IPS-18c (cell line): Measurements from ENCODE around the gene FEM1C.
A peak's percentile ranks its signal among the peaks of the same experiment; 100 is the strongest.

ENCODE experiments used
- H3K4me3 ChIP-seq: 2 replicates; pipeline ENCODE4 v1.7.0; 2013; ENCODE audit warnings: low read depth, mild to moderate bottlenecking, low read length, moderate library complexity; ENCODE audit not compliant: insufficient read depth
- H3K9me3 ChIP-seq: one replicate; pipeline ENCODE4 v1.6.1; 2013; ENCODE audit warnings: mild to moderate bottlenecking, low read length, moderate library complexity; ENCODE audit not compliant: control insufficient read depth, insufficient read depth

Gene FEM1C, protein sequence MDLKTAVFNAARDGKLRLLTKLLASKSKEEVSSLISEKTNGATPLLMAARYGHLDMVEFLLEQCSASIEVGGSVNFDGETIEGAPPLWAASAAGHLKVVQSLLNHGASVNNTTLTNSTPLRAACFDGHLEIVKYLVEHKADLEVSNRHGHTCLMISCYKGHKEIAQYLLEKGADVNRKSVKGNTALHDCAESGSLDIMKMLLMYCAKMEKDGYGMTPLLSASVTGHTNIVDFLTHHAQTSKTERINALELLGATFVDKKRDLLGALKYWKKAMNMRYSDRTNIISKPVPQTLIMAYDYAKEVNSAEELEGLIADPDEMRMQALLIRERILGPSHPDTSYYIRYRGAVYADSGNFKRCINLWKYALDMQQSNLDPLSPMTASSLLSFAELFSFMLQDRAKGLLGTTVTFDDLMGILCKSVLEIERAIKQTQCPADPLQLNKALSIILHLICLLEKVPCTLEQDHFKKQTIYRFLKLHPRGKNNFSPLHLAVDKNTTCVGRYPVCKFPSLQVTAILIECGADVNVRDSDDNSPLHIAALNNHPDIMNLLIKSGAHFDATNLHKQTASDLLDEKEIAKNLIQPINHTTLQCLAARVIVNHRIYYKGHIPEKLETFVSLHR

DNA sequence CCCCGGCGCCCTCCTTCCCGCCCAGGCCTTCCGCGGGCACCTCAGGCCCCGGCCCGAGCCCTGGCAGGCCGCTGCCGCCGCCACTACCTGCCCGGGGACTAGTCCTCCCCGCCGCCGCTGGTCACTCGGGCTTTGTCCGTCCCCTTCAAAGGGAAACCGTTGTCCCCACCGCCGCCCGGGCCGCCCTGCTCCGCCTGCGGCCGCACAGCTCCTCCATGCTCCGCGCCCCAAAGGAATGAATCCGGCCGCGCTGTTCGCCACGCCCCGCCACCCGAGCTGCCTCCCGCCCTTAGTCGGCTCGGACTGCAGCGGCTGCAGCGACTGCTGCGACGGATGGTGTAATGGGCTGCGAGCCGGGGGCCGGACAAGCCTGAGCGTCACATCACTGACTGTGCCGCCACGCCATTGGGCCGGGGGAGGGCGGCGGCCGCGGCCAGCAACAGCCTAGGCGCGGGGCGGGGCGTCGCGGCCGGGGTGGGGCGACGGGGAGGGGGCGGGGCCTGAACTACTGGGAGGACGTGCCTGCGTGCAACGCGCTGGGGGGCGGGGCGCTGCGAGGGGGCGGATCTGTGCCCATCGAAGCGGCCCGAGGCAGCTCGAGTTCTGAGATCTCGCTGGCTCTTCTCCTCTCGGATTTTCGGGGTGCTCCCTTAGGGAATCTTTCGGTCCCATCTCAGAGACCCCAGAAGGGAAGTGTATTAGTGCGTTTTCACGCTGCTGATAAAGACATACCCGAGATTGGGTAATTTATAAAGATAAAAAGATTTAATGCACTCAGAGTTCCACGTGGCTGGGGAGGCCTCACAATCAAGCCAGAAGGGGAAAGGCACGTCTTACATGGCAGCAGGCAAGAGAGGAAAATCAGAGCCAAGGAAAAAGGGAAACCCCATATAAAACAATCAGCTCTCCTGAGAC is at the start of gene FEM1C:
Gene FEM1C (minus strand): TSS at position 340 of the 915 bp plus-strand sequence. CDS start 1,282 bp downstream, outside the sequence.
- peak within 1 kb of the TSS; percentile 90 for H3K4me3 ChIP-seq
- peaks cover 8% of the 10 kb centered on the region for H3K9me3 ChIP-seq

DNA sequence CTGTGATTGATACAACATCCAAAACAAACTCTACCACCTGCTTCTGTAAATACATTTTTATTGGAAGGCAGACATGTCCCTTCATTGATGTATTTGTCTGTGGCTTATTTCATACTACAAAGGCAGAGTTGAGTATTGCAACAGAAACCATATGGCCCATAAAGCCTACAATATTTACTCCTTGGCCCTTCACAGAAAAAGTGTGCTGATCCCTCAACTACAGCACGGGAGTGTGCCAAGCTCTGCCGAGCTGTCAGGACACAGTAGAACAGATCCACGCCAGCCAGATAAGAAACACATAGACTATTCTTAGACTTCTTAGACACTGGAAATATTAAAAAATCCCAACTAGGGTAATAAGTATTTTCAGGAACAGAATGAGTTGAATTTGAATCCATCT is 44.5 kb upstream of the FEM1C start:
- no peak overlapping the region for H3K4me3 ChIP-seq
- no peaks in the 10 kb centered on the region for H3K9me3 ChIP-seq

DNA sequence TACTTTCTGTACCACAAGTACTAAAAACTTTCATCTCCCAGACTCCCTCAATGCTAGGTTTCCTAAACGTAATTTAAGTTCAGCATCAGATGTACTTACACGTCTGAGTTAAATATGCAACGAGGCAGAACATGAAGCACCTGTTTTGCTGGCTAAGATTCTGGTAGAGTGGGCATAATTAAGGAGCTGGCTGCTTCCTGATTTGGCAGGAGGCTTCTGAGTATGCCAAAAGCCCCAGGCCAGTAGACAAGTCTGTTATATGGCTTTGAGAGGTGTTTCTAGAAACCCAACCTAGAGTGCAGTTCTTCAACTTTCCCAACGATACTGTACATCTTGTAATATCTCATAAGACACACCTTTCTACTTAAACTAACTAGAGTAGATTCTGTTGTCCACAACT is 44.1 kb upstream of the FEM1C start:
- no peaks in the 10 kb centered on the region for H3K9me3 ChIP-seq
- H3K4me3 ChIP-seq: no peak overlapping the region

DNA sequence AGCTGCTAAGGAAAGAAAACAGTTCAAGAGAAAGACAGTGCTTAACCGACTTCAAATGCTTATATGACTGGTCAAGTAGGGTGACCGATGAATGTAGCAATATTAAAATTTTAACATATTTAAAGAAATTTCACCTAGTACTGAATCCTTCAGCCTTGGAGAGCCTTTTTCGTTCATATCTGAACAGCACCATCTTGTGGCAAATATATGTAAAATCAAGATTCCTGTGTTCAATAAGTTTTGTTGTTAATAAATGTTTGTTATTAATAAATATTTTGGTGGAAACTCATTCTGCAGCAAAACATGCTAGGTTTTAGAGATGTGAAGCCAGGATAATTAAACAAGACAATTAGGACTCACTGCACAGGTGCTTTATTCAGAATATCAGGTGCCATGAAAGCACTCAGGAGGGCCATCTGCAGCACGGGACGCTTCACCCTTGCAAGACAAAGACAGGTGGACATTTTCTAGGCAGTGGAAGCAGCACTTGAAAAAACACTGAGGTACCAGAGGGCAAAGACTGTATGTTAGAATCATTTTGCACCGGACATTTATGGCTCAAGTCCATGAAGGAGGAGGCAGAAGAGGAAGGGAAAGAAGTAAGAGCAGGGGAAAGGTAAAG is 42.1 kb upstream of the FEM1C start:
- Histone ChIP-seq H3K4me3 (no peak overlapping the region), H3K9me3 (no peaks in the 10 kb centered on the region)

DNA sequence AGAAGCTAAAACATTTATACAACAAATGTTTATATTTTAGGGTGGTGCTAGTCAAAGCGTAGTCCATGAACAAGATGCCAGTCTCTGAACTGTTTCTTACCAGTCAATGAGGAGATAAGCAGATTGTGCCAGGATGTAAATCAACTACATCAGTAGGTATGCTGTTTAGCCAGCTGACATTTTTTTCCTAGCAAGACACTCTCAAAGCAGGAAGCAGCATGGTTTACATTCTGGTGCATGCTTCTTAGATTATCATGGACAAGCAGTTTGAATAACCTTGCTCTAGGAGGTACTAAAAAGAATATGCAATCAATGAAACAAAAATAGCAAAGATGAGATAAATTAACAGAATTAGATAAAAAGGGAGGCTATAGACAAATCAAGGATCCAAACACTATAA is 40.7 kb upstream of the FEM1C start:
- no peak overlapping the region for H3K4me3 ChIP-seq
- H3K9me3 ChIP-seq: no peaks in the 10 kb centered on the region

DNA sequence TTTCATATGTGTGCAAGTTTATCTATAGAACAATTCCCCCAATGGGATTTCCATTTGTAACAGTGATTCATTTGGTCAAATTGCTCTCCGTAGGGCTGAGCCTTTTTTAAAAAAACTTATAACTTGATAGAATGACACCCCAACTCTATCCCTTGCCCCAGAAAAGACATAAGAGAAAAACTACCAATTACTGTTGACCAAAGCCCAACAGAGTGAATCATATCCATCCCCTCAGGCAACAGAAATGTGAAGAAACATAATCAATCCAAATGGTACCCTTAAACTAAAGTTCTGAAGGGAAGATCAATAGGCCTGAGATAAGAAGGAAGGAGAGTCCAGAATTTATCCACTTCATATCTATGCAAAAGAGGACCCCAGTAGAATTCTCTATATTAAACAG is 39.9 kb upstream of the FEM1C start:
- Histone ChIP-seq H3K4me3 (no peak overlapping the region), H3K9me3 (no peaks in the 10 kb centered on the region)

DNA sequence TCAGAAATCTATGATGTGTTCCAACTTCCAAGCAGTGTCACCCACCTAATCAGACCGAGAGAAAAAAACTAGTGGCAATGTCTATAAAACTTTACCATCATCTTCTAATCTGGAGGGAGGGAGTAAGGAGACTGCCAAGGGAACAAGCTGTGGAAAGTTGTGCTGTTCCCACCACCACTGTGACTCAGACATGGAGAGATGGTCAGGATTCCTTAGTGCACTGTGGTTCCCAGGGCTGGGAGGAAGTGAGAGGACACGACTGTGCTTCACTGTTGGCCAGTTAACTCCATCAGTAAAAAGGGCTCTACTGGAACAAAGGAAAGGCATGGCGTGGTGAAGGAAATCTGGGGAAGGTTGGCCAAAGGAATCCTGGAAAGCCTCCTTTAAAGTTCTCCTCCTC is 38.9 kb upstream of the FEM1C start:
- no peaks in the 10 kb centered on the region for H3K9me3 ChIP-seq
- H3K4me3 ChIP-seq: no peak overlapping the region

DNA sequence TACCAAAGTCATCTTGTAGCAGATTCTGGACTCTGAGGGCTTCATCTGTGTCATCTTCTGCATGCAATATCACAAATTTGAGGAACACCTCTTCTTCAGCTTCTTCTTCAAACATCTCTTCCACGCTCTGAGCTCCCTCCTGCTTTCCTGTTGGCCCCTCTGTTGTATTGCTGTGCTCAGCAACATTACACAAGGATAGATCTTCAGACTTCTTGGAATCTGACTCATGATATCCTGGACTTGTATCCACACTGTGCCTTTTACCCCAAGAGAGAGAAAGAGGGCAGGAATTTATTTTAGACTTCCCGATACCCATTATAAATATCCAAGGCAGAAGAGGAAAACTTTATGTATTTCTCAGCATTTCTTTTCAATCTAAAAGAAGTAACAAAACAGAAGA is 36.4 kb upstream of the FEM1C start:
- Histone ChIP-seq H3K4me3 (no peak overlapping the region), H3K9me3 (no peaks in the 10 kb centered on the region)

DNA sequence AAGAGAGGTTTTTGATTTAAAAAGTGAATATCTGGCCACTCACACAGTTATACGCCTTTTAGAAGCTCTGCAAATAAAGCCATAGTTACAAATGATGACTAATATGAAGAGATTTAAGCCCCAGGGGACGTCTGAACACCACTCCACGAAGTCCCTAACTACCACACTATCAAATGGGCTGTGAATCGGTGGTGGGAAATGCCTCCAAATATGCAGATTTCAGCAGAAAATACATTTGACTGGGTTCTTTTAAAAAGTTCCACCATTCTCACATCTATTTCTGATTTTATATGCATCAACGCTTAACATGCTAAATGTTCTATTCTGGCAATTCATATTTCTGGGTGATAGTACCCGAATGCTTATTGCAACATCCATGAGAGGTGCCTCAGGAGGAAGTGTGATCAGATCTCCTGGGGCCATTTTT is 35.2 kb upstream of the FEM1C start:
- no peak overlapping the region for H3K4me3 ChIP-seq

DNA sequence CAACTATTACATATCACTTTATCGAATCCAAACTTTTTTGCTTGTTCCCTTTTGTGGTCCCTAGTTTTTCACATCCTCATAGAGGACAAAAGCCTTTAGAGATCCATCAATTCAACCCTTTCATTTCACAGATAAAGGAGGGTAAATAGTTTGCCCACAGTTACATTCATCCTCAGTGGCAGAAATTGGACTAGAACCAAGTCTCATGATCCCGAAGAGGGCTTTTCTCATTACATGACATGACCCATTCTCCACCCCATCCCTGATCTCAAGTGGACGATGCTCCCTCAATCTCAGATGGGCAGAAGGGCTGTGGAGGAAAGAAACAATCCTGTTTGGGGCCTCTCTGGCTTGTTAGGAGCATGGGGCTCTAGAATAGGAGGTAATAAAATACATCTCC is 34.6 kb upstream of the FEM1C start:
- no peak overlapping the region for H3K4me3 ChIP-seq
- no peaks in the 10 kb centered on the region for H3K9me3 ChIP-seq

More for the DNA sequence above, 35.2 kb upstream of the FEM1C start:
- H3K9me3 ChIP-seq: no peaks in the 10 kb centered on the region

DNA sequence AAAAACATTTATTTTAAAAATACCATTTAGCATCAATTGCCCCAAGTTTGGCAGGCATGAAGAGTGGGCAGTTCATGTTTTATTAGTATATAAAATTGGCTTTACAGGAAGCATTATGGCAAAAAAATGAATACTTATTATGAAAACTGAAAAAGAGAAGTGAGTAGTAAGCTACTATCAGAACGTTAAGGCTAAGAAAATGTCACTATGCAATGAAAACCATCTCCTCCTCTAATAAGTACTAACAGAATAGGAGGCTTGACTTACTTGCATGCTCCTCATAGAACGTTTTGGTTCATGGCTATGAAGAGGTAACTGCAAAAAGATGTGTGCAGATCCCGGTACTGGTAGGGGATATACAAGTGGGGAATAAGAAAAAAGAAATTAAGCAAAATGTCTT is 34.1 kb upstream of the FEM1C start:
- Histone ChIP-seq H3K9me3 (no peaks in the 10 kb centered on the region), H3K4me3 (no peak overlapping the region)

DNA sequence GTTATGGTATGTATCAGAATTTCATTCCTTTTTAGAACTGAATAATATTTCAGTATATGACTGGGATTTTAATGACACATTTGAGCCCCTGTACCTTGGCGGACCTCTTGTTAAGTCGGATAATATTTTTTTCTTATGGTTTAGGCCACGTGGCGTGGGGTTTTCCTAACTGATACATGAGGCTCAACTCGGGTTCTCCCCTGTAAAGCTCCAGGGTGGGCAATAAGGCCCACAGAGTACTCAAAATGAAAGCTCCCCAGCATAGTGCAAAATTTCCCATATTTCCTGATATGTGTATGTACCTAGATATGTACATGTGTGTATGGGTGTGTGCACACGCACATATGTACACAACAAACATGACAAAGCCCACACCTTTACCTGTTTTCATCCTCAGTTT is 33.2 kb upstream of the FEM1C start:
- Histone ChIP-seq H3K4me3 (no peak overlapping the region), H3K9me3 (no peaks in the 10 kb centered on the region)

DNA sequence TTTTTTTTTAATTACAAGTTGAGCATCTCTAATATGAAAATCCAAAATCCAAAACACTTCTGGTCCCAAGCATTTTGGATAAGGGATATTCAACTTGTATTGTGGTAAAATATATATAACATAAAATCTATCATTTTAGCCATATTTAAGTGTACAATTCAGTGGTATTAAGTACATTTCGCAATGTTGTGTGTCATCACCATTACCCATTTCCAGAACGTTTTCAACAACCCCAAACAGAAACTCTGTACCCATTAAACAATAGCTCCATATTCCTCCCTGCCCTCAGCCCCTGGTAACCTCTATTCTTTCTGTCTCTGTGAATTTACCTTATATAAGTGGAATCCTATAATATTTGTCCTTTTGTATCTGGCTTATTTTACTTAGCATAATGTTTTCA is 32.8 kb upstream of the FEM1C start:
- H3K4me3 ChIP-seq: no peak overlapping the region
- H3K9me3 ChIP-seq: no peaks in the 10 kb centered on the region

DNA sequence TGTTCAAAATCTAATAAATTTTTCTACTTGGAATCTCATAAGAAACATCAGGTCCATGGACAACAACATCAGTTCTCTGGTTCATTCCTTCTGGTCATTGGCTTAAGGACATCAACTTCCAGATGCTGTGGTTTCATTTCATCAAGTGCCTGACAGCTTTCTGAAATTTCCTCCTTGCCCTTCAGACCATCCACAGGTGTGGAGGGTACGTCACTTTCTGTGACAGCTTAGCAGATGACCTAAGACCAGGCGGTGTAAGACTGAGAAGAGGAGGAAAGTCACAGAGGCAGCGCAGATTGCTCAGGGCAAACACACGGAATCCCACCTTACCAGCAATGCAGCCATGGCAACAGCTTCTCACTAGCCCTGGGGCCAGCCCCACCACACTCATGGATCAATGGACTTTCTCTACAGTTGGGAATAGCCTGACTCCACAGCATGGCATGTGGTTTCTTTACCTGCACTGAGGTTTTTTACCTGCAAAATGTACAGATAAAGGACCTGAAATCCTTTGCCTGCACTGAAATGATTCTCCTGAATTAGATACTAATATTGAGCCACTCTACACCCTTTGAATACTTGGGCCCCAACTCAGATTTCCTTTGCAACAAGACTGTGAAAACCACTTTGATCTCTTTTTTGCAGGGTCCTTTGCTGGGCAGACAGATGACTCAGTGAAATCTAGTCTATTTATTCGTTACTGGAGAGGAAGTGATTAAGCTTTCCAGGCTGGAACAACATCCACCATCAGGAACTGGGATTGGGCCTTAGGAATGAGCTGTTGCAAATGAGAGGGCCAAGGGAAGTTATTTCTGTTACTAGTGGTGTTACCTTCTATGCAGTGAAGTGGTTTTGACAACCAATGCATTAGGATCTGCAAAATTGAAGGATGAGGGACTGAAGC is 30.8 kb upstream of the FEM1C start:
- H3K9me3 ChIP-seq: no peaks in the 10 kb centered on the region
- H3K4me3 ChIP-seq: no peak overlapping the region

DNA sequence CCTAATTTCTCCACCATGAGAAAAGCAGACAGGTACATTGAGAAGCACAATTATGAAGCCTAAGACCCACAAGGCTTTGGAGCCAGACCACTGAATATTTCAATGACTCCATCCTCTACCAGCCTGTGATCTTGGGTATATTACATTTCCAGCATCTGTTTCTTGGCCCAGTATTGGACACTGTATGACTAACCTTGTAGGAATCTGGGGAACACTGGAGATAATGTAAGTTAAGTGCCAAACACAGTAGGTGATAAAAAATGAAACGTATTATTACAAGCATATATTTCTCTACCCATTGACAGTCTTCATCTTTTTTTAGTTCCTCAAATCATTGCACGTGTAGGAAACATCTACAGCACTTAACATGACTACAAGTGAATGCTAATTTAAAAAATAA is 28.6 kb upstream of the FEM1C start:
- no peak overlapping the region for H3K4me3 ChIP-seq
- H3K9me3 ChIP-seq: no peaks in the 10 kb centered on the region

DNA sequence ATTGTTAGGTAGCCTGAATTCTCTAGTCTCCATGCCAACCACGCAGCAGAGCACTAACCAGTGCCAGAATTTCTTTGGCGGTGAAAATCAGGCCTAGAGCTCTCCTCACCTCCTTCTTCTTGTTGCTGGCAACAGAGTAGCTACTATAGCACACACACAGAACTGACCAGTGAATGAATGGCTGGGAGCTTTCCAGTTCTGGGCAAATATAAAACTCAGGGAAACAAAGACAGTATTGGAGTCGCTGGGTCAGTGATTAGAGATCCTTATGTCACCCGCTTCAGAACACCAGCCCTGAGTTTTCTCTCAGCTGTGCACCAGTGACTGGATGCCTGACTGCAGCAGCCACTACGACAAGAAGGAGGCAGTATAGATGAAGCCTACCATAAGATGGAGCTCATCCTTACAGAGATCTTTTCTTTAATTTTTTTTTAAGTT is 26.9 kb upstream of the FEM1C start:
- Histone ChIP-seq H3K4me3 (no peak overlapping the region), H3K9me3 (no peaks in the 10 kb centered on the region)
